ENCODE measurements around the gene CPS1.

DNA sequence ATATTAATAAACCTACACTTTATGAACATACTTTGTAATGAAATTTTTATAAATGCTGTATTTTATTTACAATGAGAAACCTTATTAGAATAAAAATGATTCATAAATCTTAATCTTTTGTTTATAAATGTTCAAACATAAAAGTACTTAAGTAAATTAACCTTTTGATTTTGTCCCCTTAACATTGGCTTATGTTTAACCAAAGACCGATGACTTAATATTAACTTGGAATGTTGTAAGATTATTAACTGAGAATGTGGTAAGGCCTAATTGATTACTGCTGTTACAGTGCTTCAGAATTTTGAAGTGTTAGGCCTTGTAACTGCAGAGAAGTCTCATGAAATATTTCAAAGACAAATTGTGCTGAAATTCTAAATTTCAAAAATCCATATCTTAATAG is 5.7 kb downstream of the CPS1 start:
- TF ChIP-seq, protein P1, sequence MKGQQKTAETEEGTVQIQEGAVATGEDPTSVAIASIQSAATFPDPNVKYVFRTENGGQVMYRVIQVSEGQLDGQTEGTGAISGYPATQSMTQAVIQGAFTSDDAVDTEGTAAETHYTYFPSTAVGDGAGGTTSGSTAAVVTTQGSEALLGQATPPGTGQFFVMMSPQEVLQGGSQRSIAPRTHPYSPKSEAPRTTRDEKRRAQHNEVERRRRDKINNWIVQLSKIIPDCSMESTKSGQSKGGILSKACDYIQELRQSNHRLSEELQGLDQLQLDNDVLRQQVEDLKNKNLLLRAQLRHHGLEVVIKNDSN (IDR thresholded peaks at IDR 0.05) = no peak
- no peak for TF ChIP-seq EP300 (IDR thresholded peaks at IDR 0.05; ENCODE audit: borderline replicate concordance)
- TF ChIP-seq ZBTB7A (IDR thresholded peaks at IDR 0.05; ENCODE audit: low read depth) = no peak
- TF ChIP-seq TAF1 (IDR thresholded peaks at IDR 0.05; ENCODE audit: low read depth) = no peak
- TF ChIP-seq TEAD4 (IDR thresholded peaks at IDR 0.05) = no peak
- TF ChIP-seq FOXM1 (IDR thresholded peaks at IDR 0.05; ENCODE audit: borderline replicate concordance, low read depth) = no peak
- no peak for TF ChIP-seq CEBPB (IDR thresholded peaks at IDR 0.05)
- TF ChIP-seq EGR1 (IDR thresholded peaks at IDR 0.05) = no peak
